Measurements from ENCODE around the gene SRSF4. TPM values are rescaled to one million over a fixed set of nuclear protein-coding genes. Genes with fewer than 3 reads are reported as not detected.

The SRSF4 gene
- total and polyA plus RNA-seq, 9 of the 15 experiments (the other 6 are each of a cell fraction or from before 2014, with no cell fraction given) = 15.9 to 132 (median 82.0) TPM

DNA sequence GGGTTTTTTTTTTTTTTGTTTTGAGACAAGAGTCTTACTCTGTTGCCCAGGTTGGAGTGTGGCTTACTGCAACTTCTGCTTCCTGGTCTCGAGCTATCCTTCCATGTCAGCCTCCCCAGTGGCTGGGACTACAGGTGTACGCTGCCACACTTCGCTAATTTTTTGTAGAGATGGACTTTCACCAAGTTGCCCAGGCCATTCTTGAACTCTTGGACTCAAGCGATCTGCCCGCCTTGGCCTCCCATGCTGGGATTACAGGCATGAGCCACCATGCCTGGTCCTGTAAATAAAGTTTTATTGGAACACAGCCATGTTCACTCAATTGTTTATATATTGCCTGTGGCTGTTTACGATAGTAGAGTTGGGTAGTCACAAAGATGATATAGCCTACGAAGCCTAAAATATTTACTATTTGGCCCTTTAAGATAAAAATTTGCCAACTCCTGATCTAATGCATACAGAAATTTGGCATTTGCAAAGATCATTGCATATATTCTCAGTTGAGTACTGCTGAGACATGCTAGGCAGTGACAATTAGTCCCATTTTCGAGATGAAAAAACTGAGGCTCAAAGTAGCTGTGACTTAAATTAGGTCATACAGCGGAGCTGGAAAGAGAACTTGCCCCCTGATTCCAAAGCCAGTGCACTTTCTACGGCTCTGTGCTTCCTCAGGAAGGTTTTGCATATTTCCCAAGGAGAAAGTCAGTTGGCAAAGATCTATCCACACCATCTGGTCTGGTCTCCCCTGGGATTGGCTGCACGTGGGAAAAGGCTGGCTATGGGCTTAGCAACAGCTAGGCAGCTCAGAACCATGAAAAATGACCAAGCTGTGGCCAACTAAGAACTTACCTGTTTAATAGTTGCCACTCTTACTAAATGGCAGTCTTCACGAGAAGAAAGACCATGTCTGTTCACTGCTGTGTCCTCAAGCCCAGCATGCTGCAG, 29.7 kb upstream of the SRSF4 start (continued):
- TF ChIP-seq, protein P1, sequence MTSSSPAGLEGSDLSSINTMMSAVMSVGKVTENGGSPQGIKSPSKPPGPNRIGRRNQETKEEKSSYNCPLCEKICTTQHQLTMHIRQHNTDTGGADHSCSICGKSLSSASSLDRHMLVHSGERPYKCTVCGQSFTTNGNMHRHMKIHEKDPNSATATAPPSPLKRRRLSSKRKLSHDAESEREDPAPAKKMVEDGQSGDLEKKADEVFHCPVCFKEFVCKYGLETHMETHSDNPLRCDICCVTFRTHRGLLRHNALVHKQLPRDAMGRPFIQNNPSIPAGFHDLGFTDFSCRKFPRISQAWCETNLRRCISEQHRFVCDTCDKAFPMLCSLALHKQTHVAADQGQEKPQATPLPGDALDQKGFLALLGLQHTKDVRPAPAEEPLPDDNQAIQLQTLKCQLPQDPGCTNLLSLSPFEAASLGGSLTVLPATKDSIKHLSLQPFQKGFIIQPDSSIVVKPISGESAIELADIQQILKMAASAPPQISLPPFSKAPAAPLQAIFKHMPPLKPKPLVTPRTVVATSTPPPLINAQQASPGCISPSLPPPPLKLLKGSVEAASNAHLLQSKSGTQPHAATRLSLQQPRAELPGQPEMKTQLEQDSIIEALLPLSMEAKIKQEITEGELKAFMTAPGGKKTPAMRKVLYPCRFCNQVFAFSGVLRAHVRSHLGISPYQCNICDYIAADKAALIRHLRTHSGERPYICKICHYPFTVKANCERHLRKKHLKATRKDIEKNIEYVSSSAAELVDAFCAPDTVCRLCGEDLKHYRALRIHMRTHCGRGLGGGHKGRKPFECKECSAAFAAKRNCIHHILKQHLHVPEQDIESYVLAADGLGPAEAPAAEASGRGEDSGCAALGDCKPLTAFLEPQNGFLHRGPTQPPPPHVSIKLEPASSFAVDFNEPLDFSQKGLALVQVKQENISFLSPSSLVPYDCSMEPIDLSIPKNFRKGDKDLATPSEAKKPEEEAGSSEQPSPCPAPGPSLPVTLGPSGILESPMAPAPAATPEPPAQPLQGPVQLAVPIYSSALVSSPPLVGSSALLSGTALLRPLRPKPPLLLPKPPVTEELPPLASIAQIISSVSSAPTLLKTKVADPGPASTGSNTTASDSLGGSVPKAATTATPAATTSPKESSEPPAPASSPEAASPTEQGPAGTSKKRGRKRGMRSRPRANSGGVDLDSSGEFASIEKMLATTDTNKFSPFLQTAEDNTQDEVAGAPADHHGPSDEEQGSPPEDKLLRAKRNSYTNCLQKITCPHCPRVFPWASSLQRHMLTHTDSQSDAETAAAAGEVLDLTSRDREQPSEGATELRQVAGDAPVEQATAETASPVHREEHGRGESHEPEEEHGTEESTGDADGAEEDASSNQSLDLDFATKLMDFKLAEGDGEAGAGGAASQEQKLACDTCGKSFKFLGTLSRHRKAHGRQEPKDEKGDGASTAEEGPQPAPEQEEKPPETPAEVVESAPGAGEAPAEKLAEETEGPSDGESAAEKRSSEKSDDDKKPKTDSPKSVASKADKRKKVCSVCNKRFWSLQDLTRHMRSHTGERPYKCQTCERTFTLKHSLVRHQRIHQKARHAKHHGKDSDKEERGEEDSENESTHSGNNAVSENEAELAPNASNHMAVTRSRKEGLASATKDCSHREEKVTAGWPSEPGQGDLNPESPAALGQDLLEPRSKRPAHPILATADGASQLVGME (CRISPR knock-in tag; IDR thresholded peaks at IDR 0.05) = no peak
- TF ChIP-seq TAF7 (tag; IDR thresholded peaks at IDR 0.05) = no peak
- no peak for TF ChIP-seq JUND (IDR thresholded peaks at IDR 0.05; ENCODE audit: borderline replicate concordance, low read depth, low read length)
- no peak for TF ChIP-seq JUND (tag; IDR thresholded peaks at IDR 0.05; ENCODE audit: borderline replicate concordance, low read depth, low read length)
- TF ChIP-seq RNF2 (IDR thresholded peaks at IDR 0.05) = no peak
- no peak for TF ChIP-seq NUFIP1 (IDR thresholded peaks at IDR 0.05; ENCODE audit: partially characterized antibody)
- TF ChIP-seq STAT5B (CRISPR knock-in tag; IDR thresholded peaks at IDR 0.05) = no peak
- TF ChIP-seq ZNF311 (CRISPR knock-in tag; IDR thresholded peaks at IDR 0.05) = no peak
- TF ChIP-seq, protein P2, sequence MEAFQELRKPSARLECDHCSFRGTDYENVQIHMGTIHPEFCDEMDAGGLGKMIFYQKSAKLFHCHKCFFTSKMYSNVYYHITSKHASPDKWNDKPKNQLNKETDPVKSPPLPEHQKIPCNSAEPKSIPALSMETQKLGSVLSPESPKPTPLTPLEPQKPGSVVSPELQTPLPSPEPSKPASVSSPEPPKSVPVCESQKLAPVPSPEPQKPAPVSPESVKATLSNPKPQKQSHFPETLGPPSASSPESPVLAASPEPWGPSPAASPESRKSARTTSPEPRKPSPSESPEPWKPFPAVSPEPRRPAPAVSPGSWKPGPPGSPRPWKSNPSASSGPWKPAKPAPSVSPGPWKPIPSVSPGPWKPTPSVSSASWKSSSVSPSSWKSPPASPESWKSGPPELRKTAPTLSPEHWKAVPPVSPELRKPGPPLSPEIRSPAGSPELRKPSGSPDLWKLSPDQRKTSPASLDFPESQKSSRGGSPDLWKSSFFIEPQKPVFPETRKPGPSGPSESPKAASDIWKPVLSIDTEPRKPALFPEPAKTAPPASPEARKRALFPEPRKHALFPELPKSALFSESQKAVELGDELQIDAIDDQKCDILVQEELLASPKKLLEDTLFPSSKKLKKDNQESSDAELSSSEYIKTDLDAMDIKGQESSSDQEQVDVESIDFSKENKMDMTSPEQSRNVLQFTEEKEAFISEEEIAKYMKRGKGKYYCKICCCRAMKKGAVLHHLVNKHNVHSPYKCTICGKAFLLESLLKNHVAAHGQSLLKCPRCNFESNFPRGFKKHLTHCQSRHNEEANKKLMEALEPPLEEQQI (IDR thresholded peaks at IDR 0.05) = no peak
- no peak for TF ChIP-seq CREBBP (IDR thresholded peaks at IDR 0.05; ENCODE audit: low read depth, low read length)
- 0 out of 4 replicates have a peak, but pooled peaks of 1 of the 2 experiments have one; percentile 37 for TF ChIP-seq RCOR1 (IDR thresholded peaks at IDR 0.05; ENCODE audit: borderline replicate concordance in 1 of 2, low read depth in 2 of 2, low read length in 2 of 2)
- TF ChIP-seq EP300 (IDR thresholded peaks at IDR 0.05; ENCODE audit: low read length) = no peak
- TF ChIP-seq CEBPB (tag; IDR thresholded peaks at IDR 0.05) = no peak
- no peak for TF ChIP-seq ZFP1 (CRISPR knock-in tag; IDR thresholded peaks at IDR 0.05)

Measured in K562 (cell line).